ENCODE results near the gene SPEF2.

DNA sequence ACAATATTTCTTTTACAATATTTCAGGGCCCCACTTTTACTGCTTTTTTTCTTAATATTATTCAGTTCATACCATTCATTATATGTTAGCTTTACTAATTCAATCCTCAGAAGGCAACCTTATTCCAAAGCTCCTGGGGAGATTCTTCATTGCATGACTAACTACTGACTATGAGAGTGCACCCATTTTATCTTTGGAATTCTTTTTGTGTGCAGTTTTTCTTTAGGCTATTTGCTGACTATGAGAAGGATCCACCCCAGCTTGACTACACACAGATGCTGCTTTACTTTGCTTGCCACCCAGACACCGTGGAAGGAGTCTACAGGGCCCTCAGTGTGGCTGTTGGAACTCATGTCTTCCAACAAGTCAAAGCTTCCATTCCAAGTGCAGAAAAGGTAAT lies 182.1 kb downstream of the SPEF2 start:
- TF ChIP-seq, protein P1, sequence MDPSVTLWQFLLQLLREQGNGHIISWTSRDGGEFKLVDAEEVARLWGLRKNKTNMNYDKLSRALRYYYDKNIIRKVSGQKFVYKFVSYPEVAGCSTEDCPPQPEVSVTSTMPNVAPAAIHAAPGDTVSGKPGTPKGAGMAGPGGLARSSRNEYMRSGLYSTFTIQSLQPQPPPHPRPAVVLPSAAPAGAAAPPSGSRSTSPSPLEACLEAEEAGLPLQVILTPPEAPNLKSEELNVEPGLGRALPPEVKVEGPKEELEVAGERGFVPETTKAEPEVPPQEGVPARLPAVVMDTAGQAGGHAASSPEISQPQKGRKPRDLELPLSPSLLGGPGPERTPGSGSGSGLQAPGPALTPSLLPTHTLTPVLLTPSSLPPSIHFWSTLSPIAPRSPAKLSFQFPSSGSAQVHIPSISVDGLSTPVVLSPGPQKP (IDR thresholded peaks at IDR 0.05; ENCODE audit: low read depth, low read length) = no peak
- TF ChIP-seq POLR2A (IDR thresholded peaks at IDR 0.05; ENCODE audit: low read length) (no peak), CEBPB (IDR thresholded peaks at IDR 0.05) (no peak), RFX5 (IDR thresholded peaks at IDR 0.05) (no peak)
- TF ChIP-seq, protein P2, sequence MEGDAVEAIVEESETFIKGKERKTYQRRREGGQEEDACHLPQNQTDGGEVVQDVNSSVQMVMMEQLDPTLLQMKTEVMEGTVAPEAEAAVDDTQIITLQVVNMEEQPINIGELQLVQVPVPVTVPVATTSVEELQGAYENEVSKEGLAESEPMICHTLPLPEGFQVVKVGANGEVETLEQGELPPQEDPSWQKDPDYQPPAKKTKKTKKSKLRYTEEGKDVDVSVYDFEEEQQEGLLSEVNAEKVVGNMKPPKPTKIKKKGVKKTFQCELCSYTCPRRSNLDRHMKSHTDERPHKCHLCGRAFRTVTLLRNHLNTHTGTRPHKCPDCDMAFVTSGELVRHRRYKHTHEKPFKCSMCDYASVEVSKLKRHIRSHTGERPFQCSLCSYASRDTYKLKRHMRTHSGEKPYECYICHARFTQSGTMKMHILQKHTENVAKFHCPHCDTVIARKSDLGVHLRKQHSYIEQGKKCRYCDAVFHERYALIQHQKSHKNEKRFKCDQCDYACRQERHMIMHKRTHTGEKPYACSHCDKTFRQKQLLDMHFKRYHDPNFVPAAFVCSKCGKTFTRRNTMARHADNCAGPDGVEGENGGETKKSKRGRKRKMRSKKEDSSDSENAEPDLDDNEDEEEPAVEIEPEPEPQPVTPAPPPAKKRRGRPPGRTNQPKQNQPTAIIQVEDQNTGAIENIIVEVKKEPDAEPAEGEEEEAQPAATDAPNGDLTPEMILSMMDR (IDR thresholded peaks at IDR 0.05) = no peak

Data from A549 (cell line).